Superior temporal gyrus (tissue), 1 donor: ENCODE data around the gene NFE2.
A peak's percentile ranks its signal among the peaks of the same experiment; 100 is the strongest.
"Not testable (repeated sequence)": the region's sequence is repeated elsewhere in the genome, so short reads cannot be mapped to it uniquely, and the experiment has no call there.

Experiments
- DNase-seq: peaks from one replicate; pipeline ENCODE4 v3.0.0-alpha.2; 2016; ENCODE audit errors: extremely low spot score

The NFE2 gene

DNA sequence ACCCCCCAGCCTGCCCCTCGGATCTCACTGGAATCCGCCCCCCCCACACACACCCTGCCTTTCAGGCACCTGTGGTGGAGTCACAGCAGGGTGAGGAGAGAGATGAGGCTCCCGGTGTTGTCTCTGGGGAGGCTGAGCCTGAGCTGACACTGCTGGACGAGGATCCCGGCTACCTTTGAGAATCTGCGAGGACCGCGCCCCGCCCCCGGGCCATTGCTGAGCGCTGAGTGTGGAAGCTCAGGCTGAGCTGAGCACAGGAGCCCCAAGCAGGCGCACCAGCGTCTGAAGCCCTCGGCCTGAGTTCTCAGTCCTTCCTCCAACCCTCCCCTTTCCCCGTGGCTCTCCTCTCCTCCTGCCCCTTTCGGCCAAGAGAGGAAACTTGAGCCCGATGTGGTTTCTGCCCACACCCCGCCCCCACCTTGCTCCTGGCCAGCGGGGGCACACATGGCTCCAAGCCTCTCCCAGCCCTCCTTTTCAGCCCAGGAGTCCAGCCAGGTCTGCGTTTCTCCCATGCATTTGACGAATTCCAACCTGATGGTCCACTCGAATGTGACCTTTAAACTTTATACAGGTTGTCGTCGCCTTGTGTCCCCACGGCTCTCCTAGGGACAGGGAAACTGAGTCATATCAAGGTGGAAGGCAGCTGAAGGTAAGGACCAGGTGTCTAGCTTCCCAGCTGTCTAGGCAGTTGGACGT, at the start of gene NFE2:
Gene NFE2, minus strand, starts transcription at position 284 of the 696 bp plus-strand sequence. CDS start 5,767 bp downstream, outside the sequence.
- DNase-seq: no peak

DNA sequence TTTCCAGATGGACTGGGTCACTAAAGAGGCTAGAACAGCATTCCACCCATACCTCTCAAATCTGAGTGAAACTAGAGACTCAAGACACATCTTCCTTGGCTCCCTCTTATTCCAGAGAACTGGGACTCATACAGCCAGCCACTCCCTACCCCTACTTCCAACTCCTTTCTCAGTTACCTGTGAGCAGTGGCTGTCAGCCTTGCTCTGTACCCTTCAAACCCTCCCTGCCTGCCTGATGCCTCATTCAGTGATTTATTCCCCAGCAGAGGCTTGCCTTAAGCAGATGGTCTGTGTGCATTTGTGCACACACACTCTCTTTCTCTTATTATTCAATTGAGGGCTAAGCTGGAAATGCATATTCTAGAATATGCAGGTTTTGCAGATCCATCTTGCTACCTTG, 48.9 kb upstream of the NFE2 start:
- DNase-seq: no peak

DNA sequence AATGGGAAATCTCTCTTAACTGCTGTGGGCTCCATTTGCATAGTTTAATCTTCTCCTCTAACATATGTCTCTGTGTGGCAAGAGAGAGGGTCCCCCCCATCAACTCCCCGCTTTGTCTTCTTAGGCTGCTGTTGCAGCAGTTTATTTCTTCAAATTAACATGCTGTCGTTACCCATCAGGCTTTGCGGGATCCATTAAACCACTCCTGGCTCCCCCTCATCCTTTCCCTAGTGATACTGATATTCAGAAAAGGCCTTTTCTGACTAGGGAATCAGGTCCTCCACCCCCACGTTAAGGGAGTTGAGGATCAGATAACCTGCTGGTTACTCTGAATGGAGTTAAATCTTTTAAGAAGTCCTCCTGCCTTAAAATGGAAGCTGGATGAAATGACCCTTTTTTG, 48.2 kb upstream of the NFE2 start:
- DNase-seq: no peak

DNA sequence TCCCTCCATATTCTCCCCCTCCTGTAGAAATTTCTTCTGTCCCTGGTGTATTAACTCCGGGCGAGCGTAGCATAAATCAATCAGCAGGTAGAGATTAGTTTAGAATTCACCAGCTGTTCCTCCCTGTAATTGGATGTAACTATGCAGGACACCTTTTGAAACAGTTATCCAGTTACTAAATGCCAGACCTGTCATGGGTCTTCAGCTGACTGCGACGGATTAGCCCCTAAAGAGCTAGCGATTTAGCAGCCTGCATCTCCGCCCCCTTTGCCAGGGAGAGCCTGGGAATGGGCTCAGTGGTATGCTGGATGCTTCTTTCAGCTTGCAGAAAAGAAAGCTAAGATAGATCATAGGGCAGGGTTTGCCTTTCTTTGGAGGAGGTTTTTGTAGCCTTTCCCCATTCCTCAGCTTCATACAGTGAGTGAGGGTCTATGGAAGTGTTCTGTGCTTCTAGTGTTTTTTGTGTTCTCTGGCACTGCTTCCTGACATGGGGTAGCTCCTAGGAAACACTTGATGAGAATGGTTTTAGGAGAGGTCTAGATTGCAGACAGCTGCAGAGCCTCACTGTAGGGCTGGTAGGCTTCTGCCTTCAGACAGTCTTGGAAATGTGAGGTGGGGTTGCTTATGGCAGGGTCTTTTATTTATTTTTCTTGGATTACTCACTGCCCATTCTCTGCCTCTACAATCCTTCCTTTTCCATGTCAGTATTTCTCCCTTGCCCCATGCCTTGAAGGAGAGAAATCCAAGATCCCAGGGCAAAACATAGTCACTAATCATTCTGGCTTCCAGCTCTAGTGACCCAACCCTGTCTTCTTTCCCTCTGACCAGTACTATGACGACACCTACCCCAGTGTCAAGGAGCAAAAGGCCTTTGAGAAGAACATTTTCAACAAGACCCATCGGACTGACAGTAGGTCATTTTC, 40.8 kb upstream of the NFE2 start:
- DNase-seq: no peak

DNA sequence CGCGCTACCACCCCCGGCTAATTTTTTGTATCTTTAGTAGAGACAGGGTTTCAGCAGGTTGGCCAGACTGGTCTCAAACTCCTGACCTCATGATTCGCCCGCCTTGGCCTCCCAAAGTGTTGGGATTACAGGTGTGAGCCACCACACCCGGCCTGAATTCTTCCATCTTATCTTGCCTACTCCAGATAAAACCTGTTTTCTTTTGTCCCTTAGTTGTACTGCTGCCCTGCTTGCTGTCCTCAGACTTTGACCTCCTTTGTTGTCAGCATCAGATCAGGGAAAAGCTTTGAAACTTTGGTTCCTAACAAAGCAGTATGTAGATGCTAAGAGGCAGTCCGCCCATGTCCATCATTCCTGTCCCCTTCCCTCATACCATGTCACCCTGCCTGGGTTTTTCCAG, 40.0 kb upstream of the NFE2 start:
- no peak for DNase-seq

DNA sequence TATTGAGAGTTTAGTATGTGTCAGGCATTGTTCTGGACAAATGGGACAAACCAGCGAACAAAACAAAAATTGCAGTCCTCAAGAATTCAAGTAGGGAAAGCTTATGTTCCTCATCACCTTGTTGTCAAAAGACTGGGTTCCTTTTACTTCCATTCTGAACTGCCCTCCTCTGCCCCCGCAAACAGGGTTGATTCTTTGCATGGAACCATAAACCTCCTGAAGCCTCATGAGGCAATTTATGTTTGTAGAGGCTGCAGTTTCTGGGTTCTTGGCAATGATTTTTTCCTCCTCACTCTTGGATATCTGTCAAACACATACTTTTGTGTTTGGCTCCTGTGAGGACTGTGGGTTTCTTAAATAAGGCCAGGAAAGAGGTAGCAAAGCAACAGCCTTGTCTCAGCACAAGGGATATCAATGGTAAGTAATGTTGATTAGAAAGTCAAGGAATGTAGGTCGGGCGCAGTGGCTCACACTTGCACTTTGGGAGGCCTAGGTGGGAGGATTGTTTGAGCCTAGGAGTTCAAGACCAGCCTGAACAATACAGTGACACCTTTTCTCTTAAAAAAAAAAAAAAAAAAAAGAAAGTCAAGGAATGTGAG, 38.0 kb upstream of the NFE2 start:
- DNase-seq: no peak

DNA sequence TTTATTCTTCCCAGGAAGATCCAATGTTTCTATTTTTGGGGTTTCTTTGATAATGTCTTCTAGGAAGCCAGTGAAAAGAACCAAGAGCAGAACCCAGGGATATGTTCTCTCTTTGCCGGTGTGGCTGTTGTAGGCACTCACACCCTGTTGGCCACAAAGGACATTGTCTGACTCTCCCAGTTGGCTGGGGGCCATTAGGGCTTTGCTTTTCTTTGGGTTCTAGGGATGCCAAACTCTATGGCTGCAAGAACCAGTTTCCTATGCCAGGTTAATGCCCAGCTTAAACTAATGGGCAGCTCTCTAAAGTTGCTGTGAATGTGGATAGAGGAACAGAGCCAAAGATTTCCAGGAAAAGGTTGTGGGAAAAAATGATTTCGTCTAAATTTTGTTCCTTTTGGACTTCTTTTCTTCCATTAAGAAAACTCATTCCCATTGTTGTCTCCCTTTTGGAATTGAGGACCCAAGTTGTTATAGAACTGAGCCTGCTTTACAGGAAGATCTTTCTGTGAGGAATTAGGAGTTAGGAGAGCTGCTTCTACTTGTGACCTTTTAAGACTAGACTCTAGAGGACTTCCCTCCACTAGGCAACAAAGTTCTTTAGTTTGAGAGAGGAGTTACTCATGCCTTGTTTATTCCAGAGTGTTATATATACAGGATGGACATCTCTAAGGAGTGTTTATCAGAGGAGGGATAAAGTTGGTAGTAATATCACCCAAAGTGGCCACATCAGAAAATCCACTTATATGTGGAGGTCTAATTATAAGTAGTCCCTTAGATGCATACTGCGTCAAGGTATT, 37.2 kb upstream of the NFE2 start:
- peak; percentile 35 for DNase-seq

DNA sequence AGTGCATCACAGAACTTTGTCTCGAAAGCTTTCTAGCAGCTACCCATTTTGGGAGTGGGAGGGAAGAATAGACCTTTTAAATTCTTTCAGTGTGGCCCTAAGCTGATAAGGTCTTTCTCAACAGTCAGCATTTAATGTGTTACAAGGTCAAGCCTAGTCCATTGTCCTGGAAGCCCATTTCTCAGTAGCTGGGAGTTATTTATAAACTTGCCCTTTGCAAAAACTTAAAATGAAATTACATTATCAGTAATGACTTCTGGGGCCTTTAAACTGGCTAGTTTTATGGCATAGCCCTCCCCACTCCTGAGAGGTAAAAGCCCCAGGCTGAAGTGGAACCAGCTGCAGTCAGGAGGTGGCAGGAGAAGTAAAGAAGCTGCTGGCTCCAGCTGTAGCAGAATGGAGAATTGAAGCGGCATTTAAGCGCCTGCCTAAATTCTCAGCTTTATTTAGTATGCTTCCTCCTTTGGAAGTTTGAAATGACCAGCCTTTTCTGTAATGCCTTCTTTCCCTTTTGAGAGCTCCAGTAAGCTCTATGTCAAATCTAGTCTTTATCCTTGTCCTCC, 36.5 kb upstream of the NFE2 start:
- DNase-seq: peak; percentile 50

DNA sequence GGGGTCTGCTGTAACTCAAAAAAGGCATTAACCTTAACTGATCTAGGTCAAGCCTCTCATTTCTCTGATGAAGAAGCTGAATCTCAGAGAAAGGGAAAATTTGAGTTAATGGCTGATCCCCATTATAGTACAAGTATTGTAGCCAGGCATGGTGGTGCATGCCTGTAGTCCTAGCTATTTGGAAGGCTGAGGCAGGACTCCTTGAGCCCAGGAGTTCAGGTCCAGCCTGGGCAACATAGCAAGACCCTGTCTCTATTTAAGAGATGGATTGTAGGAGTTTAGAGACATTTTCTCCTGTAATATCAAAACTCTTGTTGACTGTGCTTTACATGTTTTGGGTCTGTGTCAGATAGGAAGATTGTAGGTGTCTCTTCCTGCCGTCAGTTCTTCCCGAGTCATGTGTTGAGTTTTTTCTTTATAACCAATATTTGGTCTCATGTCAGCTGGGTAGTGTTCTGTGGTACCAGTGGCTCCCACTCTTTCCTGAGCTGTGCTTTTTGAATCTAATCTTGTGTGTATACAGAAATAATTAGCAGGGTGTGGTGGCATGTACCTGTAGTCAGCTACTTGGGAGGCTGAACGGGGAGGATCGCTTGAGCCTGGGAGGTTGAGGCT, 32.7 kb upstream of the NFE2 start:
- no peak for DNase-seq

DNA sequence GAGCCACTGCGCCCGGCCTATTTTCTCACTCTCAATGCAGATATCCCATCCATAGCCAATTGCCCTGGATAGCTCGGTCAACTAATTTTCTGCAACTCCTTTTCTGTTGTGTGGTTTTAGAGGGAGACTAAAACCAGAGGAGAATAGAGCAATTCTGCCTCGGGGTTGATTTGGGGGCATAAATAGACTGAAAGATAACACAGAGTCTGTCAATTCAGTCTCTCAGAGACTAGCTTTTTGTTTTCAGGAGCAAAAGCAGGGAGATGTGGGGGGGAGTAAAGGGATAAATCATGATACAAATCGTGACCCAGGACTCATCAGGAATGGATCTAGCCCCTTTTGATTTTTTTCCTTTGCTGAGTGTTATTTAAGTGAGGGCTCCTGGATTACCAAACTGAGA, 30.6 kb upstream of the NFE2 start:
- DNase-seq: no peak

DNA sequence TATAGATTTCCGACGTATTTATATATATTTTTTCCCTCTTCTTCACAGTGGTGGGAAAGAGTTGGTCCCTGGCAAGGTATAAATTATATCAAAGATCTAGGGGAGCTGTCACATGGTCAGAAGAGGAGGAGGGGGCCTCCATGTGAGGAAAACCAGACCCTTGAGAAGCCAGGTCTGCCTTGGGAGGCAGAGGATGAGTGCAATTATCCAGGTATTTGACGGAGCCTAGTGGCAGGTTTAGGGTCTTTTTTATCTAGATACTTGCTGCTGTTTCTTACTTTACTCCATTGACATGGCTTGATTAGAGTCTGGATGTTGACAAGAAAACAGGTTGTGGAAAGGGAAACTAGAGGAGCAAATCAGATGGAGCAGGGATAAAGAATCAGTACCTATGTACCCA, 29.6 kb upstream of the NFE2 start:
- no peak for DNase-seq

DNA sequence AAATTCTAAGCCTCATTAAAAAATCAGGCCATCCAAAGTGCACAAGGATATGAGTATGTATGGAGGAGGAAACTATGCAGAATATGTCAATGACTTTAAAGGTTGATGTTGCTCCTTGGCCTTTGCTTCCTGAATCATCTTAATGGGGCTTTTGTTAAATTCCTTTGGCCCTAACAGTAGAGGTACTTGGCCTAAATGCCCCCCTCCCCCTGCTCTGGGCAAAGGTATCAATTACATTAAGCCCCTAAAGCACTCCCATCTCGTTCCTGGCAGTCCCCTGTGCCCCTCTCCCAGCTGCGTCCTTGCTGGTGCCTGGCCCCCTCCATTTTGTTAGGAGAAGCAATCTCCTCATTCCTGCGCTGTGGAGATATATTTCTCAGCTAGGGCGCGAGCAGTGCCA, 28.9 kb upstream of the NFE2 start:
- no peak for DNase-seq

DNA sequence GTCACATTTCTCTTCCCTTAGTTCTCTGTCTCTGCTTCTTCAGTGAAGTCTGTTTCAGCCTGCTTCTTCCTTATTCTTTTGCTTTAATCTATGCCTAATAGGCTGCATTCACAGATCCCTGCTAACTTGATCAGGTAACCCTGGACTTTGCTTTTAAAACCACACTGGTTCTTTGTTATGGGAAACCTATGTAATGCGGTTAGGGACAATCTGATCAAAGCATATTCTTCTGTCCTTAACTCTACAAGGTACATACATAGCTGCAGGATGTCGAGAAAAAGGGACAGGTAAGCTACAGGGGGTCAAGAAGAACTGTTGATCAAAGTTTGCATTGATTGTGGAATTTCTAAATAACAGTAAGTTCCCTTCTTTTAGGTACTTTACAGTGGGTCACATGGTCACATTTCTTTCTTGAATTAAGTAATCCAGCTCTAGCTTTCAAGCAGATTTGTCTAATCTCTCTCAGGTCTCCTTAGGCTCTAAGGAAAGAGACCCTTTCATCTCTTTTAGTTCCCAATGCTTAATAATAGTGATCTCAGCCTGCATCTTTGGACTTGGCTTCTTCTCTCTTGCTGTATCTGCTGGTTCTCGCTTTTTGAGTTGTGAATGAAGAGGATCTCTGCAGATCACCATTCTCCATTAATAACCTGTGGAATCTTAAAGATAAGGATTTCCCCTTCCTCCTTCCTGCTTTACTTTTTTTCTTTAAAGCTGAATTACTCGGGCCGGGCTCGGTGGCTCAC, 28.0 kb upstream of the NFE2 start:
- no peak for DNase-seq

DNA sequence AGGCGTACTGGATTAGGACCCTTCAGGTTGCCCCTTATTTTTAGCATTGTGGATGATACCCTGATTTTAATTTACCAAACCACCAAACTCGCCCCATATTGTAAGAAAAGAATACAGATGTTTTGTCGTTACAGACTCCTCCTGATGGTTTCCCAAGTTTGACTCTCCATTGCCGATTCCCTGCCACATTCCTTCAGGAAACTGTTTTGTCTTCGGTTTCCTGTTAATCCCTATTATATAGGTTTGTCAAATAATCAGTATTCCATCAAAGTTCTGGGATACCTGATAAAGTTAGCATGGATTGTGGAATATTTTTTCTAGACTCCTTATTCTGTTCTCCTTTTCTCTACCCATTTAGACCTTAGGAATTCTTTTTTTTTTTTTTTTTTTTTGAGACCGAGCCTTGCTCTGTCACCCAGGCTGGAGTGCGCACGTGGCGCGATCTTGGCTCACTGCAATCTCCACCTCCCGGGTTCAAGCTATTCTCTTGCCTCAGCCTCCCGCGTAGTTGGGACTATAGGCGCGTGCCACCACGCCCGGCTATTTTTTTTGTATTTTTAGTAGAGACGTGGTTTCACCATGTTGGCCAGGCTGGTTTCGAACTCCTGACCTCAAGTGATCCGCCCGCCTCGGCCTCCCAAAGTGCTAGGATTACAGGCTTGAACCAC, 24.8 kb upstream of the NFE2 start:
- DNase-seq: not testable (repeated sequence)

DNA sequence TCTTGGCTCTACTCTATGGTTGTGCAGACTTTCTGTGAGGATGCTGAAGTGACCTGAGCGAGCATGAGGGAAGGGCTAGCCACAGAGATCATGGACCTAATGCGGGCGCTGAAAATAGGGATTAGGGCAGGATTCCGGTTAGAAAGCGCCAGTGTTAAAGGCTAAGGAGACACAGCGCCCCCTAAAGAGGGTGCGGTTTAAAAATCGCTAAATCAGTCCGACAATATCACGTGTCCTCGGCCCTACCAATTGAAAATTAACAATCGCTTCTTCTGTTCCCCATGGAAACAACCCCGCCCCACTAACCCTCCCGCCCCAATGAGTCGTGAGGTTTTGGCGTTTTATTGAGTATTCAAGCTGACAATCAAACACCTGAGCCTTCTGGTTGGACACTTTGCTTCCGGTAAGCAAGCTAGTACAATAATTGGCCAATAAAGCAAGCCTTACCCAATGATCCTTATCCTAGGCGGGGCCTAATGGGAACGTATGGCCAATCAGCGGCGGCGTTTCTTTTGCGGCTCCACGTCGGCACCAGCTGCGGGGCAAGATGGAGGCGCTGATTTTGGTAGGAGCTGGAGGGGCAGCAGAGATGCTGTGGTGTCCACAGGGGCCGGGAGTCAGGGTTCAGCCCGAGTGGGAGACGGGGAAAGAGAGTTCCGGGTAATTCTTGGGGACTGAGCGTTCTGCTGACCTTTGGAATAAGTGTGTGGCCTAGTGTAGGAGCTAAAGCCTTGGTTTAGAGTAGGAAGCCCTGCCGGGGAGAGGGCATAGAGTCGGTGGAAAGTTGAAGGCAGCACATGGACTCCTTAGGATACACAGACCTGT, 24.0 kb upstream of the NFE2 start, which contains the start of gene COPZ1:
Gene COPZ1, plus strand, starts transcription at position 515 of the 825 bp plus-strand sequence. Its CDS starts 33 bp downstream, at position 548.
- peak; percentile 100 for DNase-seq

DNA sequence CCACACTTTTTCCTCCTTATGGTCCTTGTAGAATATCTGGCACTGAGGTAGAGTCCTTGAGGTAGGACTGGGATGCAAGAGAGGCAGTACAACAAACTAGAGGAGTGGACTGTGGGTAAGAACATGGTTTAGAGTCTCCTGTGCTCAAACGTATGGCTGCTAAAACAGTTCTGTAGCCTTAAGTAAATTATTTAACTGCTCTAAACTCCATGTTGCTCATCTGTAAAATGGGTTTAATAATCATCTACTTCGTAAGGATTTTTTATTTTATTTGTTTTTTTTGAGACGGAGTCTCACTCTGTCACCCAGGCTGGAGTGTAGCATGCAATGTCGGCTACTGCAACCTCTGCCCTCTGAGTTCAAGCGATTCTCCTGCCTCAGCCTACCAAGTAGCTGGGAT, 20.5 kb upstream of the NFE2 start:
- DNase-seq: no peak

DNA sequence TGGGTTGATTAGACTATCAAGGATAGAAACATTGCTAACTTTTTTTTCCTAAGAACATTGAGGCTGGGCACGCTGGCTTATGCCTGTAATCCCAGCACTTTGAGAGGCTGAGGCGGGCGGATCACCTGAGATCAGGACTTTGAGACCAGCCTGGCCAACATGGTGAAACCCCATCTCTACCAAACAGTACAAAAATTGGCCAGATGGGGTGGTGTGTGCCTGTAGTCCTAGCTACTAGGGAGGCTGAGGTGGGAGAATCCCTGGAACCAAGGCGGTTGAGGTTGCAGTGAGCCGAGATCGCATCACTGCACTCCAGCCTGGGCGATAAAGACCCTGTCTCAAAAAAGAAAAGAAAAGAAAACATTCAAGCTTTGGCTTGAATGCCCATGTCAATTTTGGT, 11.5 kb upstream of the NFE2 start:
- DNase-seq: not testable (repeated sequence)

DNA sequence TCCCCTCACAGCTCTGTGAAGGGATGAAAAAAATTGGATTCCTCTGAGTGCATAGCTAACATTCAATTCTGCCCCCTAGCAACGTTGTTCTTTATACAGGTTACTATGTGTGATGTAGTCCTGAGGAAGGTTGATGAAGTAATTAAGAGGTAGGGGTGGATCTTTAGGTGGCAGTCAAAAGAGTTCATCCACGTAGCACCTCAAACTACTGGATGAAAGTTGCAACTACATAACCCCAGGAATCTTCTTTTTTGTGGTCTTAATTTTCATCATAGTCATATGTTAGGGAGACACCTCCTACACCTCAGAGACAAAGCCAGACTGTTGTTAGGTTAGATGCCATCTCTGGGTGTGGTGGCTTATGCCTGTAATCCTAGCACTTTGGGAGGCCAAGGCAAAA, 10.2 kb upstream of the NFE2 start:
- DNase-seq: no peak
